GM23338 (cell line): ENCODE results near the gene TAOK2. TPM values are rescaled to one million over a fixed set of nuclear protein-coding genes. Genes with fewer than 3 reads are reported as not detected.

ENCODE experiments used
- ATAC-seq: fragments of 200-7000 bp; cut with Tn5 transposase; 3 replicates; pipeline ENCODE4 v1.9.1; 2020
- DNase-seq: peaks from one replicate; pipeline ENCODE4 v3.0.0-alpha.2; 2015; ENCODE audit warnings: low spot score
- H2AFZ ChIP-seq: fragments of 200-600 bp; sonication (generic); 2 replicates; pipeline ENCODE4 v1.8.0; 2016; ENCODE audit warnings: antibody characterized with exemption, mild to moderate bottlenecking, moderate library complexity
- H3F3A ChIP-seq: fragments of 200-600 bp; sonication (generic); replicated peaks from 2 replicates; pipeline ENCODE4 v1.8.0; 2017; ENCODE audit warnings: antibody characterized with exemption, mixed run types, low read depth
- H3K27ac ChIP-seq: fragments of 200-600 bp; sonication (generic); 2 replicates; pipeline ENCODE4 v1.6.1; 2016; ENCODE audit warnings: low read depth
- H3K27me3 ChIP-seq: fragments of 200-600 bp; sonication (generic); 2 replicates; pipeline ENCODE4 v1.8.0; 2016; ENCODE audit warnings: mild to moderate bottlenecking, mixed run types, moderate library complexity; ENCODE audit not compliant: insufficient read depth
- H3K36me3 ChIP-seq: fragments of 200-600 bp; sonication (generic); 2 replicates; pipeline ENCODE4 v1.8.0; 2016; ENCODE audit warnings: mild to moderate bottlenecking; ENCODE audit not compliant: insufficient read depth
- H3K4me1 ChIP-seq: fragments of 200-600 bp; sonication (generic); 2 replicates; pipeline ENCODE4 v1.8.0; 2016; ENCODE audit warnings: mild to moderate bottlenecking, moderate library complexity; ENCODE audit not compliant: insufficient read depth
- H3K4me2 ChIP-seq: fragments of 200-600 bp; sonication (generic); 2 replicates; pipeline ENCODE4 v1.7.1; 2017; ENCODE audit warnings: mixed run types
- H3K4me3 ChIP-seq: fragments of 200-600 bp; sonication (generic); 2 replicates; pipeline ENCODE4 v1.6.1; 2016; ENCODE audit warnings: mixed run types
- H3K79me2 ChIP-seq: fragments of 200-600 bp; sonication (generic); replicated peaks from 2 replicates; pipeline ENCODE4 v1.8.0; 2017; ENCODE audit warnings: mild to moderate bottlenecking; ENCODE audit not compliant: insufficient read depth
- H3K9me2 ChIP-seq: fragments of 200-600 bp; sonication (generic); 2 replicates; pipeline ENCODE4 v1.8.0; 2017; ENCODE audit not compliant: insufficient read depth
- H4K20me1 ChIP-seq: fragments of 200-600 bp; sonication (generic); replicated peaks from 2 replicates; pipeline ENCODE4 v1.8.0; 2017; ENCODE audit warnings: mild to moderate bottlenecking; ENCODE audit not compliant: insufficient read depth
- H3K27ac Mint-ChIP-seq: 2 replicates; pipeline ENCODE4 v1.8.0; 2020; ENCODE audit warnings: inconsistent platforms, mild to moderate bottlenecking, moderate library complexity, mixed read lengths
- H3K27me3 Mint-ChIP-seq: 3 replicates; pipeline ENCODE4 v1.8.0; 2022; ENCODE audit warnings: low read depth, mild to moderate bottlenecking, moderate library complexity, mixed read lengths, inconsistent platforms; ENCODE audit not compliant: insufficient read depth, poor library complexity
- H3K36me3 Mint-ChIP-seq: 3 replicates; pipeline ENCODE4 v1.8.0; 2021; ENCODE audit warnings: low read depth, mild to moderate bottlenecking, inconsistent platforms, moderate library complexity, mixed read lengths
- H3K4me1 Mint-ChIP-seq: 3 replicates; pipeline ENCODE4 v1.8.0; 2020; ENCODE audit warnings: mild to moderate bottlenecking, inconsistent platforms, mixed read lengths
- H3K4me3 Mint-ChIP-seq: 3 replicates; pipeline ENCODE4 v1.8.0; 2021; ENCODE audit warnings: moderate library complexity, mild to moderate bottlenecking, inconsistent platforms, mixed read lengths
- H3K9me3 Mint-ChIP-seq: 3 replicates; pipeline ENCODE4 v1.8.0; 2020; ENCODE audit warnings: moderate library complexity, mild to moderate bottlenecking, inconsistent platforms, mixed read lengths
- EZH2 ChIP-seq: fragments of 200-600 bp; sonication (generic); IDR thresholded peaks from one replicate; pipeline ENCODE4 v1.8.0; 2017; ENCODE audit warnings: antibody characterized with exemption, mild to moderate bottlenecking, low read depth; ENCODE audit not compliant: unreplicated experiment
- JUNB ChIP-seq: IDR thresholded peaks from one replicate; pipeline ENCODE4 v1.6.1; 2016; ENCODE audit warnings: antibody characterized with exemption; ENCODE audit not compliant: unreplicated experiment
- POLR2AphosphoS5 ChIP-seq: IDR thresholded peaks from 2 replicates; pipeline ENCODE4 v1.6.1; 2016; ENCODE audit warnings: antibody characterized with exemption, low read depth
- STAT1 ChIP-seq: IDR thresholded peaks from one replicate; pipeline ENCODE4 v1.6.1; 2016; ENCODE audit warnings: antibody characterized with exemption; ENCODE audit not compliant: unreplicated experiment
- ZNF114 ChIP-seq: fragments of 250-450 bp; sonication (Bioruptor Pico); IDR thresholded peaks from 2 replicates; pipeline ENCODE4 v1.5.0; 2020; ENCODE audit warnings: mild to moderate bottlenecking, moderate library complexity
- ZNF331 ChIP-seq: fragments of 250-450 bp; sonication (Bioruptor Pico); IDR thresholded peaks from 2 replicates; pipeline ENCODE4 v1.5.0; 2020; ENCODE audit warnings: low read depth, mild to moderate bottlenecking, moderate library complexity
- polyA plus RNA-seq: library from polyadenylated mRNA; unstranded; fragments of >200 nt; fragmentation: Nextera tagmentation; extraction: Ambion mirVana; gene quantifications from 2 replicates; pipeline ENCODE4 v1.2.1, GENCODE V29; 2016
- total RNA-seq: library from RNA; depleted of rRNA; stranded (reverse); fragments of >200 nt; shearing (Covaris generic); gene quantifications from 2 replicates; pipeline ENCODE4 v1.2.3, GENCODE V29; 2014
- TF ChIP-seq, protein P1 (sequence below): IDR thresholded peaks from one replicate; pipeline ENCODE4 v1.6.1; 2018; ENCODE audit warnings: antibody characterized with exemption; ENCODE audit not compliant: unreplicated experiment
- TF ChIP-seq, protein P2 (sequence below), 2 experiments: fragments of 200-600 bp in 1 of 2; sonication (generic) in 1 of 2; conservative IDR thresholded peaks; 2 replicates each; pipeline versions ENCODE4 v1.5.1 to v1.6.1; 2016 to 2017; ENCODE audit warnings: antibody characterized with exemption in 2 of 2, low read depth in 2 of 2, mild to moderate bottlenecking in 2 of 2, moderate library complexity in 1 of 2
- TF ChIP-seq, protein P3 (sequence below): IDR thresholded peaks from 2 replicates; pipeline ENCODE4 v1.6.1; 2016; ENCODE audit warnings: antibody characterized with exemption

TAOK2 gene
- total and polyA plus RNA-seq, 2 experiments from 2014 or later, result 8.8 to 45.2 TPM

DNA sequence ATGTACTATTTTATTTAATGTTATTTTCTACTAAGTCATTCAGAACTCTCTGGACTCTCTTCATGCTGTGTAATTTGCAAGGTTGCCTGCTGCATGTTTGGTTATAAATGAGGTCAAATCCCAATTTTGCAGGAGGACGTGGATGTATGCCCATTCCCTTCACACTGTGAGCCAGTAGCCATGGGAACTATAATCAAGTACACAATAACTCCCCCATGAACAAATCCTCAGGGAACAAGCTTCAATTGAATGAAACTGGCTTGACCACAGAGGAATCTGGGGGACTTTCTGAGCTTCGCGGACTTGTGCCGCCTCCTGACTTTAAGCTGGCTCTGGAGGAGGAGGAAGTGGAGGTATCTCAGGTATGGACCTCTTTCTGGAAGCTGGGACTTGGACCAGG is 33.0 kb upstream of the TAOK2 start (continued):
- TF ChIP-seq, protein P1, sequence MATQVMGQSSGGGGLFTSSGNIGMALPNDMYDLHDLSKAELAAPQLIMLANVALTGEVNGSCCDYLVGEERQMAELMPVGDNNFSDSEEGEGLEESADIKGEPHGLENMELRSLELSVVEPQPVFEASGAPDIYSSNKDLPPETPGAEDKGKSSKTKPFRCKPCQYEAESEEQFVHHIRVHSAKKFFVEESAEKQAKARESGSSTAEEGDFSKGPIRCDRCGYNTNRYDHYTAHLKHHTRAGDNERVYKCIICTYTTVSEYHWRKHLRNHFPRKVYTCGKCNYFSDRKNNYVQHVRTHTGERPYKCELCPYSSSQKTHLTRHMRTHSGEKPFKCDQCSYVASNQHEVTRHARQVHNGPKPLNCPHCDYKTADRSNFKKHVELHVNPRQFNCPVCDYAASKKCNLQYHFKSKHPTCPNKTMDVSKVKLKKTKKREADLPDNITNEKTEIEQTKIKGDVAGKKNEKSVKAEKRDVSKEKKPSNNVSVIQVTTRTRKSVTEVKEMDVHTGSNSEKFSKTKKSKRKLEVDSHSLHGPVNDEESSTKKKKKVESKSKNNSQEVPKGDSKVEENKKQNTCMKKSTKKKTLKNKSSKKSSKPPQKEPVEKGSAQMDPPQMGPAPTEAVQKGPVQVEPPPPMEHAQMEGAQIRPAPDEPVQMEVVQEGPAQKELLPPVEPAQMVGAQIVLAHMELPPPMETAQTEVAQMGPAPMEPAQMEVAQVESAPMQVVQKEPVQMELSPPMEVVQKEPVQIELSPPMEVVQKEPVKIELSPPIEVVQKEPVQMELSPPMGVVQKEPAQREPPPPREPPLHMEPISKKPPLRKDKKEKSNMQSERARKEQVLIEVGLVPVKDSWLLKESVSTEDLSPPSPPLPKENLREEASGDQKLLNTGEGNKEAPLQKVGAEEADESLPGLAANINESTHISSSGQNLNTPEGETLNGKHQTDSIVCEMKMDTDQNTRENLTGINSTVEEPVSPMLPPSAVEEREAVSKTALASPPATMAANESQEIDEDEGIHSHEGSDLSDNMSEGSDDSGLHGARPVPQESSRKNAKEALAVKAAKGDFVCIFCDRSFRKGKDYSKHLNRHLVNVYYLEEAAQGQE, result no peak
- TF ChIP-seq ZNF114 (CRISPR knock-in tag) (no peak), EZH2 (no peak)

DNA sequence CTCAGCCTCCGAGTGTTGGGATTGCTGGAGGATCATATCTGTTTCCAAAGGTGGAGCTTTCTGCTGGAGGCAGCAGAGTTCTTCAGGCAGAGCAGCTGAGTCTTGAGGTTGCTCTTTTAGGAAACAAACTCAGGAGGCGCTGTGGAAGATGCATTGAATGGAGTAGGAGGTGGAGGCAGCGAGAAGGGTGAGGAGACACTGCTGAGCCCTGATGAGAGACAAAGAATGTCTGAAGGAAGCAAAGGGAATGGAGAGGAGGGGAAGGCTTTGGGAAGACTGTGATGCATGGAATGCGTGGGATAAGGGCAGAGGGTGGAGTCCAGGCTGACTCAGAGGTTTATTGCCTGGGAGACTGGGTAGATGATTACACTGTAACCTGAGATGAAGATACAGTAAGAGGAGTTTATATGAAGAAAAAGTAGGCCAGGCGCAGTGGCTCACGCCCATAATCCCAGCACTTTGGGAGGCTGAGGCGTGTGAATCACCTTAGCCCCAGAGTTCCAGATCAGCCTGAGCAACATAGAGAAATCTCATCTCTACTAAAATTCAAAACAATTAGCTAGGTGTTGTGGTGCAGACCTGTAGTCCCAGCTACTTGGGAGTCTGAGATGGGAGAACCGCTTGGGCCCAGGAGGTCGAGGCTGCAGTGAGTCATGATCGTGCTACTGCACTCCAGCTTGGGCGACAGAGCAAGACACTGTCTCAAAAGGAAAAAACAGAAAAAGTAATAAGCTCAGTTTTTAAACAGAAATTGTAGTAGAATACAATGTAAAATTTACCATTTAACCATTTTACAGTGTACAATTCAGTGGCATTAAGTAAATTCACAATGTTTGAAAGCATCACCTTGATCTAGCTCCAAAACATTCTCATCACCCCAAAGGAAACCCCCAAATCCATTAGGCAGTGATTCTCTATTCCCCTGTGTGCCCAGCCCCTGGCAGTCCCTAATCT is 29.5 kb upstream of the TAOK2 start:
- Histone ChIP-seq H2AFZ (peak overlapping the region; percentile 79), H3F3A (no peaks in the 10 kb centered on the region), H3K27ac (peak overlapping the region; percentile 64; the same call in 1 of the 2 replicates), H3K4me2 (peak overlapping the region; percentile 33; the same call in 1 of the 2 replicates), H3K9me2 (no peaks in the 10 kb centered on the region), H3K4me3 (no peak overlapping the region), H3K36me3 (no peaks in the 10 kb centered on the region), H3K27me3 (no peaks in the 10 kb centered on the region), H4K20me1 (no peaks in the 10 kb centered on the region), H3K4me1 (0 out of 2 replicates have a peak, but pooled peaks cover 6% of the 10 kb centered on the region), H3K79me2 (no peaks in the 10 kb centered on the region)
- Mint-ChIP-seq H3K9me3 (no peaks in the 10 kb centered on the region), H3K4me1 (peaks cover 10% of the 10 kb centered on the region), H3K27me3 (peaks cover 7% of the 10 kb centered on the region), H3K27ac (peak overlapping the region; percentile 36), H3K36me3 (no peaks in the 10 kb centered on the region), H3K4me3 (no peak overlapping the region)
- ATAC-seq (peak; percentile 95), DNase-seq (peak; percentile 80)
- no peak for TF ChIP-seq STAT1
- TF ChIP-seq, protein P2, sequence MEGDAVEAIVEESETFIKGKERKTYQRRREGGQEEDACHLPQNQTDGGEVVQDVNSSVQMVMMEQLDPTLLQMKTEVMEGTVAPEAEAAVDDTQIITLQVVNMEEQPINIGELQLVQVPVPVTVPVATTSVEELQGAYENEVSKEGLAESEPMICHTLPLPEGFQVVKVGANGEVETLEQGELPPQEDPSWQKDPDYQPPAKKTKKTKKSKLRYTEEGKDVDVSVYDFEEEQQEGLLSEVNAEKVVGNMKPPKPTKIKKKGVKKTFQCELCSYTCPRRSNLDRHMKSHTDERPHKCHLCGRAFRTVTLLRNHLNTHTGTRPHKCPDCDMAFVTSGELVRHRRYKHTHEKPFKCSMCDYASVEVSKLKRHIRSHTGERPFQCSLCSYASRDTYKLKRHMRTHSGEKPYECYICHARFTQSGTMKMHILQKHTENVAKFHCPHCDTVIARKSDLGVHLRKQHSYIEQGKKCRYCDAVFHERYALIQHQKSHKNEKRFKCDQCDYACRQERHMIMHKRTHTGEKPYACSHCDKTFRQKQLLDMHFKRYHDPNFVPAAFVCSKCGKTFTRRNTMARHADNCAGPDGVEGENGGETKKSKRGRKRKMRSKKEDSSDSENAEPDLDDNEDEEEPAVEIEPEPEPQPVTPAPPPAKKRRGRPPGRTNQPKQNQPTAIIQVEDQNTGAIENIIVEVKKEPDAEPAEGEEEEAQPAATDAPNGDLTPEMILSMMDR (conservative IDR thresholded peaks at IDR 0.05; ENCODE audit: low read depth in 2 of 2), result peak; percentile 40 to 55

DNA sequence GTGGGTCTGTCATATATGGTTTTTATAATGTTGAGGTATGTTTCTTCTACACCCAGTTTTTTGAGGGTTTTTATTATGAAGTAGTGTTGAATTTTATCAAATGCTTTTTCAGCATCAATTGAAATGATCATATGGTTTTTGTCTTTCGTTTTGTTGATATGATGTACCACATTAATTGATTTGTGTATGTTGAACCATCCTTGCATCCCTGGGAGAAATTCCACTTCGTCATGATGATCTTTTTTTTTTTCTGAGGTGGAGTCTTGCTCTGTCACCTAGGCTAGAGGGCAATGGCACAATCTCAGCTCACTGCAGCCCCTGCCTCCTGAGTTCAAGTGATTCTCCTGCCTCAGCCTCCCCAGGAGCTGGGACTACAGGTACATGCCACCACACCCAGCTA is 25.8 kb upstream of the TAOK2 start:
- Histone ChIP-seq H3K4me2 (no peak overlapping the region), H2AFZ (no peak overlapping the region), H3F3A (no peaks in the 10 kb centered on the region), H3K27ac (no peak overlapping the region), H3K36me3 (no peaks in the 10 kb centered on the region), H3K4me1 (0 out of 2 replicates have a peak, but pooled peaks cover 10% of the 10 kb centered on the region), H3K9me2 (no peaks in the 10 kb centered on the region), H3K27me3 (no peaks in the 10 kb centered on the region), H3K4me3 (no peak overlapping the region), H4K20me1 (no peaks in the 10 kb centered on the region), H3K79me2 (no peaks in the 10 kb centered on the region)
- DNase-seq (no peak), ATAC-seq (no peak)
- Mint-ChIP-seq H3K27ac (no peak overlapping the region), H3K27me3 (peaks cover 5% of the 10 kb centered on the region), H3K4me1 (peaks cover 18% of the 10 kb centered on the region), H3K36me3 (no peaks in the 10 kb centered on the region), H3K9me3 (peaks cover 3% of the 10 kb centered on the region; the same call in 2 of the 3 replicates), H3K4me3 (no peak overlapping the region)
- TF ChIP-seq POLR2AphosphoS5 (no peak), STAT1 (no peak), ZNF331 (CRISPR knock-in tag) (no peak), JUNB (no peak)
- TF ChIP-seq, protein P3, sequence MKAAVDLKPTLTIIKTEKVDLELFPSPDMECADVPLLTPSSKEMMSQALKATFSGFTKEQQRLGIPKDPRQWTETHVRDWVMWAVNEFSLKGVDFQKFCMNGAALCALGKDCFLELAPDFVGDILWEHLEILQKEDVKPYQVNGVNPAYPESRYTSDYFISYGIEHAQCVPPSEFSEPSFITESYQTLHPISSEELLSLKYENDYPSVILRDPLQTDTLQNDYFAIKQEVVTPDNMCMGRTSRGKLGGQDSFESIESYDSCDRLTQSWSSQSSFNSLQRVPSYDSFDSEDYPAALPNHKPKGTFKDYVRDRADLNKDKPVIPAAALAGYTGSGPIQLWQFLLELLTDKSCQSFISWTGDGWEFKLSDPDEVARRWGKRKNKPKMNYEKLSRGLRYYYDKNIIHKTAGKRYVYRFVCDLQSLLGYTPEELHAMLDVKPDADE, result no peak
